OCI-LY1 (cell line): ENCODE data around the gene S1PR5.

ENCODE experiments used
- H2AFZ ChIP-seq: fragments of 200-600 bp; sonication (generic), shearing (Covaris generic); 2 replicates; pipeline ENCODE4 v1.6.0; 2014; ENCODE audit warnings: antibody characterized with exemption, mild to moderate bottlenecking, low read length
- H3F3A ChIP-seq: fragments of 200-600 bp; sonication (generic), shearing (Covaris generic); 2 replicates; pipeline ENCODE4 v1.6.0; 2014; ENCODE audit warnings: mild to moderate bottlenecking, antibody characterized with exemption, low read length, moderate library complexity; ENCODE audit not compliant: insufficient read depth
- H3K27ac ChIP-seq: fragments of 200-600 bp; sonication (generic); 2 replicates; pipeline ENCODE4 v1.5.1; 2014; ENCODE audit warnings: low read length, mixed run types, mild to moderate bottlenecking, low read depth; ENCODE audit not compliant: poor library complexity, severe bottlenecking
- H3K27me3 ChIP-seq: fragments of 200-600 bp; sonication (generic); 2 replicates; pipeline ENCODE4 v1.6.0; 2014; ENCODE audit warnings: antibody characterized with exemption, mild to moderate bottlenecking, low read length, moderate library complexity; ENCODE audit not compliant: insufficient read depth
- H3K36me3 ChIP-seq: fragments of 200-600 bp; sonication (generic); 2 replicates; pipeline ENCODE4 v1.6.1; 2014; ENCODE audit warnings: mild to moderate bottlenecking, antibody characterized with exemption, low read length, moderate library complexity, mixed read lengths; ENCODE audit not compliant: insufficient read depth
- H3K4me1 ChIP-seq: fragments of 200-600 bp; sonication (generic); 2 replicates; pipeline ENCODE4 v1.5.1; 2014; ENCODE audit warnings: mild to moderate bottlenecking, low read length, moderate library complexity; ENCODE audit not compliant: insufficient read depth, severe bottlenecking
- H3K4me2 ChIP-seq: fragments of 200-600 bp; sonication (generic), shearing (Covaris generic); 2 replicates; pipeline ENCODE4 v1.6.1; 2014; ENCODE audit warnings: low read length
- H3K4me3 ChIP-seq: fragments of 200-600 bp; sonication (generic); 2 replicates; pipeline ENCODE4 v1.5.1; 2014; ENCODE audit warnings: low read length, low read depth, mild to moderate bottlenecking, mixed read lengths; ENCODE audit not compliant: poor library complexity, severe bottlenecking
- H3K79me2 ChIP-seq: fragments of 200-600 bp; shearing (Covaris generic); 2 replicates; pipeline ENCODE4 v1.6.1; 2016; ENCODE audit warnings: mixed run types, low read length, mixed read lengths; ENCODE audit not compliant: insufficient read depth
- H3K9ac ChIP-seq: fragments of 200-600 bp; sonication (generic), shearing (Covaris generic); 2 replicates; pipeline ENCODE4 v1.6.1; 2014; ENCODE audit warnings: mild to moderate bottlenecking, low read length, mixed read lengths
- H3K9me2 ChIP-seq: fragments of 200-600 bp; sonication (generic), shearing (Covaris generic); 2 replicates; pipeline ENCODE4 v1.6.1; 2014; ENCODE audit warnings: low read depth, mild to moderate bottlenecking, low read length, mixed read lengths
- H3K9me3 ChIP-seq: fragments of 200-600 bp; shearing (Covaris generic); 2 replicates; pipeline ENCODE4 v1.6.1; 2014; ENCODE audit warnings: low read length, mixed read lengths
- H4K20me1 ChIP-seq: fragments of 200-600 bp; sonication (generic), shearing (Covaris generic); 2 replicates; pipeline ENCODE4 v1.6.0; 2016; ENCODE audit warnings: mild to moderate bottlenecking, low read length; ENCODE audit not compliant: insufficient read depth
- CTCF ChIP-seq: fragments of 200-600 bp; sonication (generic), shearing (Covaris generic); IDR thresholded peaks from 2 replicates; pipeline ENCODE4 v1.5.1; 2017; ENCODE audit warnings: mild to moderate bottlenecking, antibody characterized with exemption, low read length, moderate library complexity, mixed read lengths
- EZH2 ChIP-seq: fragments of 200-600 bp; sonication (generic), shearing (Covaris generic); IDR thresholded peaks from 2 replicates; pipeline ENCODE4 v1.8.0; 2017; ENCODE audit warnings: borderline replicate concordance, mixed run types, mild to moderate bottlenecking, antibody characterized with exemption, low read length, moderate library complexity, mixed read lengths

S1PR5 gene

GRCh38 chr19:10538204-10538983, 21.1 kb upstream of the S1PR5 start:
- Histone ChIP-seq H4K20me1 (no peaks in the 10 kb centered on the region), H3K9ac (no peak overlapping the region), H3K4me3 (no peak overlapping the region), H3F3A (no peaks in the 10 kb centered on the region), H3K9me3 (no peaks in the 10 kb centered on the region), H3K9me2 (no peaks in the 10 kb centered on the region), H3K4me1 (peaks cover 3% of the 10 kb centered on the region), H3K36me3 (no peaks in the 10 kb centered on the region), H3K4me2 (no peak overlapping the region), H2AFZ (no peak overlapping the region), H3K27me3 (no peaks in the 10 kb centered on the region), H3K79me2 (no peaks in the 10 kb centered on the region), H3K27ac (no peak overlapping the region)
- TF ChIP-seq CTCF (no peak), EZH2 (no peak)

- TF ChIP-seq EZH2 = no peak
- TF ChIP-seq CTCF = no peak
- Histone ChIP-seq H3K4me3 (no peak overlapping the region), H4K20me1 (no peaks in the 10 kb centered on the region), H2AFZ (no peak overlapping the region), H3K9ac (no peak overlapping the region), H3K79me2 (no peaks in the 10 kb centered on the region), H3K27me3 (no peaks in the 10 kb centered on the region), H3K9me2 (no peaks in the 10 kb centered on the region), H3K36me3 (no peaks in the 10 kb centered on the region), H3K27ac (no peak overlapping the region), H3K4me2 (no peak overlapping the region), H3F3A (no peaks in the 10 kb centered on the region), H3K9me3 (no peaks in the 10 kb centered on the region), H3K4me1 (no peaks in the 10 kb centered on the region)
Observed at GRCh38 chr19:10537668-10538067, 20.4 kb upstream of the S1PR5 start.

GRCh38 chr19:10535613-10536012, 18.4 kb upstream of the S1PR5 start:
- H2AFZ ChIP-seq = no peak overlapping the region
- no peak overlapping the region for H3K27ac ChIP-seq
- H3K4me3 ChIP-seq = no peak overlapping the region
- TF ChIP-seq EZH2 = no peak
- no peak for TF ChIP-seq CTCF
- H3K4me1 ChIP-seq = no peaks in the 10 kb centered on the region
- no peaks in the 10 kb centered on the region for H3K36me3 ChIP-seq
- no peaks in the 10 kb centered on the region for H3F3A ChIP-seq
- H4K20me1 ChIP-seq = no peaks in the 10 kb centered on the region
- no peaks in the 10 kb centered on the region for H3K27me3 ChIP-seq
- H3K9me3 ChIP-seq = no peaks in the 10 kb centered on the region
- H3K9ac ChIP-seq = no peak overlapping the region
- H3K79me2 ChIP-seq = no peaks in the 10 kb centered on the region
- H3K4me2 ChIP-seq = no peak overlapping the region
- no peaks in the 10 kb centered on the region for H3K9me2 ChIP-seq
